ENCODE data around the gene MAP3K10.

The MAP3K10 gene

DNA sequence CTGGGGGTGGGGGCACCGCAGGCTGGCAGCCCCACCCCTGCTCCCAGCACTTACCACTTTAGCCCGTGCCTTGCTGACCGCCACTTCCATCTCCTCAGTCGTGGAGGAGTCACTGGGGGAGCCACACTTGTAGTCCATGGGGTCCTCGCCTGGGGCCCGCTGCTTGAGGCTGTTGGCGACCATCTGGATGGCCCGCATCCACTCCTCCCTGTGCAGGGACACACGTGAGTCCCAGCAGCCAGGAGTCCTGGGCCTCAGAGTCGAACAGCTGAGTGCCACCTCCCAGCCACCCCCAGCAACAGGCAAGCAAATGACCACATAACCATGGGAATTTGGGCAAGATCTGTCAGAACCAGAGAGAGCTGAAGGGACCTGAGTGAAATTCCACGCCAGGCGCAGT is 51.3 kb downstream of the MAP3K10 start:
- Histone ChIP-seq H3K27ac (no peak overlapping the region), H3K36me3 (peaks cover 52% of the 10 kb centered on the region), H3K27me3 (no peaks in the 10 kb centered on the region), H3K9me3 (no peaks in the 10 kb centered on the region), H3K4me3 (ENCODE audit: low read depth in 1 of 2, low read length in 1 of 2) (no peak overlapping the region), H3K4me1 (ENCODE audit: control insufficient read depth in 1 of 2, insufficient read depth in 1 of 2, low read depth in 1 of 2, low read length in 1 of 2) (no peaks in the 10 kb centered on the region)
- TF ChIP-seq, protein P1, sequence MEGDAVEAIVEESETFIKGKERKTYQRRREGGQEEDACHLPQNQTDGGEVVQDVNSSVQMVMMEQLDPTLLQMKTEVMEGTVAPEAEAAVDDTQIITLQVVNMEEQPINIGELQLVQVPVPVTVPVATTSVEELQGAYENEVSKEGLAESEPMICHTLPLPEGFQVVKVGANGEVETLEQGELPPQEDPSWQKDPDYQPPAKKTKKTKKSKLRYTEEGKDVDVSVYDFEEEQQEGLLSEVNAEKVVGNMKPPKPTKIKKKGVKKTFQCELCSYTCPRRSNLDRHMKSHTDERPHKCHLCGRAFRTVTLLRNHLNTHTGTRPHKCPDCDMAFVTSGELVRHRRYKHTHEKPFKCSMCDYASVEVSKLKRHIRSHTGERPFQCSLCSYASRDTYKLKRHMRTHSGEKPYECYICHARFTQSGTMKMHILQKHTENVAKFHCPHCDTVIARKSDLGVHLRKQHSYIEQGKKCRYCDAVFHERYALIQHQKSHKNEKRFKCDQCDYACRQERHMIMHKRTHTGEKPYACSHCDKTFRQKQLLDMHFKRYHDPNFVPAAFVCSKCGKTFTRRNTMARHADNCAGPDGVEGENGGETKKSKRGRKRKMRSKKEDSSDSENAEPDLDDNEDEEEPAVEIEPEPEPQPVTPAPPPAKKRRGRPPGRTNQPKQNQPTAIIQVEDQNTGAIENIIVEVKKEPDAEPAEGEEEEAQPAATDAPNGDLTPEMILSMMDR (IDR thresholded peaks at IDR 0.05): no peak

DNA sequence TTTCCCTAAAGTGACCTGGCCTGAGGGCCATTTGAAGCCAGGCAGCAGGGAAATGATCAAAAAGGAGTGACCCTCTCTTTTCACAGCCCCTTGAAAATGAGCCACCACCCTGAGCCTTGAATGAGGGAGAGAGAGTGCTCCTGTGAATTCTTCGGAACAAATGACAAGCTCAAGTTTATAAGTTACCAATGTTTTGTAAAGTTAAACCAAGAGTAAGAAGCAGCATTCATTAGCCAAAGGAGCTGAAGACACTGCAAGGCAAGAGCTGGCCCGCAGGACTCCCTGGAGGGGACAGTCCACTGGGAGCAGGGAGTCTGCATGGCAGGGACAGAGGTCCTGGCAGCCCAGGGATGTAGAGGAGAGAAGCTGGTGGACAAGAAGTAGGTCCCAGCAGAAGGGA is 52.0 kb downstream of the MAP3K10 start:
- Histone ChIP-seq H3K36me3 (peaks cover 50% of the 10 kb centered on the region), H3K4me1 (ENCODE audit: control insufficient read depth in 1 of 2, insufficient read depth in 1 of 2, low read depth in 1 of 2, low read length in 1 of 2) (no peaks in the 10 kb centered on the region), H3K27me3 (no peaks in the 10 kb centered on the region), H3K4me3 (ENCODE audit: low read depth in 1 of 2, low read length in 1 of 2) (no peak overlapping the region), H3K9me3 (no peaks in the 10 kb centered on the region), H3K27ac (no peak overlapping the region)
- TF ChIP-seq, protein P1 (IDR thresholded peaks at IDR 0.05): no peak

DNA sequence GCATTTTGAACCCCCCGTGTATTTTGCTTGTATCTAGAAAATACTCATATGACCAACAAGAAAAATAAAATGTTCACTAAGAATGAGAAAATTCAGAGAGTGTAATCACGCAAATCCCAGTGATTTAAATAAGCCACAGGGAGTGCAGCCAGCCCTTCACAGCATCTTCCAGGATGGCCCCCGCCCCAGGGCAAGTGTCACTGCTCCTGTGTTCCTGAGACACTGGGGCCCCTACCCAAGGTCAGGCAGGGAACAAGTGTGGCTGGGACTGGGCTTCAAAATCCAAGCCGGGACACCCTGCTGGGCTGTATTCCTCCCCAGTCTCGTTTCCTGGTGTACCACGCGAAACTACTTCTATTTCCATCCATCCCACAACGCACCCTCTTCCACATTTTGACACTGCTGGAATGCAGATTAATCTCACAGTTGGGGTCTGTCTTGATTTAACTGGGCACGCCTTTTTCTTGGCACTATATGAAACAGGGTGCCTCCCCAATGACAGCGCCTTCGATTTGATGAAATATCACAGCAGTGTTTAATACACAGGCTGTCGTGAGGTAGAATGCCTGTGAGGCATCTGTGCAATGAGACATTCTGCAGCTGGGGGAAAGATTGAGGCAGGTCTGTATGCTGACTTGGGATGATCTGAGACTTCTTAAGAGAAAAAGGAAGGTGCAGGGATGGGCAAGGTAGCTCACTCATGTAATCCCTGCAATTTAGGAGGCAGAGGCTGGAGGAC is 53.5 kb downstream of the MAP3K10 start:
- Histone ChIP-seq H3K9me3 (no peaks in the 10 kb centered on the region), H3K36me3 (peaks cover 43% of the 10 kb centered on the region), H3K4me3 (ENCODE audit: low read depth in 1 of 2, low read length in 1 of 2) (no peak overlapping the region), H3K27ac (no peak overlapping the region), H3K4me1 (ENCODE audit: control insufficient read depth in 1 of 2, insufficient read depth in 1 of 2, low read depth in 1 of 2, low read length in 1 of 2) (no peaks in the 10 kb centered on the region), H3K27me3 (no peaks in the 10 kb centered on the region)
- TF ChIP-seq, protein P1 (IDR thresholded peaks at IDR 0.05): no peak

DNA sequence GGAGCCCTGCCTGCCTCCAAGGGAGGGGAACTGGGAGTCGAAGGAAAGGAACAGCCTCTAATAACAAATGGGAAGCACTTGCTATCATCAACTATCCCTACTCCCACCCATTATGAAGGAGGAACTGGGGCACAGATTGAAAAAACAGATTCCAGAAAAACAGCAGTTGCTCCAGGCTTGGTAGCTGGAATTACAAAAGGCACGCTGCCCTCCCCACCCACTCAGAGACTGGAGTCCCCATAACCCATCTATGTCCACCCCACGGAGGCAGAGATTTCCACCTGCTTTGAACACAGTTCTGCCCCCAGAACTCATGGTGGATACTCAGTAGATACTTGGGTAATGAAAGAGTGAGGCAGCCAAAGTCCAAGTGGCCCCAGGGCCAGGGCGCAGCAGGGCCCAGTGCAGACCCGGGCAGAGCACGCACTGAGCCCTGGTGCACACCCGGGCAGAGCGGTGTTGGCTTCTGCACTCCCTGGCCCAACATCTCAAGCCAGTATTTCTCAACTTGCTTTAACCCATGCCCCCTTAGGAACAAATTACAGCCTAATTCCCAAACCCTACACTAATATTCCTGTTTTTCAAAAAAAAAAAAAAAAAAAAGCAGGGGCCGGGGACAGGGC is 54.4 kb downstream of the MAP3K10 start:
- Histone ChIP-seq H3K36me3 (peaks cover 39% of the 10 kb centered on the region), H3K4me3 (ENCODE audit: low read depth in 1 of 2, low read length in 1 of 2) (no peak overlapping the region), H3K9me3 (no peaks in the 10 kb centered on the region), H3K27me3 (no peaks in the 10 kb centered on the region), H3K27ac (no peak overlapping the region), H3K4me1 (ENCODE audit: control insufficient read depth in 1 of 2, insufficient read depth in 1 of 2, low read depth in 1 of 2, low read length in 1 of 2) (no peaks in the 10 kb centered on the region)
- TF ChIP-seq, protein P1 (IDR thresholded peaks at IDR 0.05): no peak

DNA sequence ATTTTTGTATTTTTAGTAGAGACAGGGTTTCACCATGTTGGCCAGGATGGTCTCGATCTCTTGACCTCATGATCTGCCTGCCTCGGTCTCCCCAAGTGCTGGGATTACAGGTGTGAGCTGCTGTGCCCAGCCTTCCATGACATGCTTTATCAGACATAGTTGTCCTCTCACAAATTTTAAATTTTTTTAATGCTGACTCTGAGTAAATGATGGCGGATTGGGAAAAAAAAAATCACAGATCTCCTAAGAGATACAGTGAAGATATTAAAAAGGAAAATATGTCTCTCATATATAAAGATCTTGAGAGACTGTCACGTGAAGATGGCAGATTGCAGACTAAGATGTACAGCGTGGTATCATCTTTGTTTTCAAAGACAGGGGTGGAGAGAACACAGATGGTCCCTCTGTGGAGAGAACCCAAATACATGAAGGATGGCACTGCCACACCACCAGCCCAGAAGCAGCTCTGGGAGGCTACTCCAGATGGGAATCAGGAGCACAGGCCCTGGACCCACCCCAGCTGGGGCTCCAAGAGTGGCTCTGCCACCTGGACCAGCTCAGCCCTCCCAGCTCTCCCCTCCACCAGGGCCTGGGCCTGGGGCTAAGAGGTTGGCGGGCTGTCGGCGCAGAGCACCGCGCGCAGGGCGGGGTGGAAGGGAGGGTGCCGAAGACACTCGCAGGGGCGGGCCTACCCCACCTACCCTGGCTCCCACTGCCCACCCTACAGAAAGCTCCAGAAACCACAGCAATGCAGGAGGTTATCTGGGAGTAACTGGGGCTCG is 55.3 kb downstream of the MAP3K10 start:
- H3K36me3 ChIP-seq: peaks cover 33% of the 10 kb centered on the region
- H3K27ac ChIP-seq: no peak overlapping the region
- TF ChIP-seq, protein P1 (IDR thresholded peaks at IDR 0.05): no peak

More for the DNA sequence above, 55.3 kb downstream of the MAP3K10 start:
- Histone ChIP-seq H3K4me3 (ENCODE audit: low read depth in 1 of 2, low read length in 1 of 2) (no peak overlapping the region), H3K4me1 (ENCODE audit: control insufficient read depth in 1 of 2, insufficient read depth in 1 of 2, low read depth in 1 of 2, low read length in 1 of 2) (no peaks in the 10 kb centered on the region), H3K27me3 (no peaks in the 10 kb centered on the region), H3K9me3 (no peaks in the 10 kb centered on the region)

All from neutrophil (primary cell).